Esophagus muscularis mucosa (tissue), 4 donors: ENCODE measurements around the gene KANSL1. TPM values are rescaled to one million over a fixed set of nuclear protein-coding genes. Genes with fewer than 3 reads are reported as not detected.

Experiments
- DNase-seq: peaks from one replicate; pipeline ENCODE4 v3.0.0-alpha.2; 2017; ENCODE audit errors: extremely low spot score
- H3K27ac ChIP-seq, 4 donors: fragments of 200-600 bp; sonication (generic); replicated peaks in 1 of 4; 1 replicate in 3 of 4; 2 replicates in 1 of 4; pipeline ENCODE4 v1.5.1; 2016 to 2019; ENCODE audit warnings: mild to moderate bottlenecking in 1 of 4
- H3K27me3 ChIP-seq, 4 donors: fragments of 200-600 bp; sonication (generic); one replicate each; pipeline versions ENCODE4 v1.5.1 to v1.6.0; 2016 to 2019
- H3K36me3 ChIP-seq, 4 donors: fragments of 200-600 bp; sonication (generic); one replicate each; pipeline ENCODE4 v1.5.1; 2016 to 2019
- H3K4me1 ChIP-seq, 4 donors: fragments of 200-600 bp; sonication (generic); one replicate each; pipeline ENCODE4 v1.5.1; 2016 to 2019
- H3K4me3 ChIP-seq, 4 donors: fragments of 200-600 bp; sonication (generic); 1 replicate in 2 of 4; 2 replicates in 2 of 4; pipeline ENCODE4 v1.5.1; 2016 to 2019; ENCODE audit warnings: mild to moderate bottlenecking in 4 of 4, moderate library complexity in 1 of 4
- H3K9me3 ChIP-seq, 4 donors: fragments of 200-600 bp; sonication (generic); 1 replicate in 3 of 4; 2 replicates in 1 of 4; pipeline ENCODE4 v1.5.1; 2016 to 2019
- CTCF ChIP-seq, 3 experiments: fragments of 200-600 bp in 2 of 3; fragments of 450-650 bp in 1 of 3; sonication (generic) in 2 of 3; IDR thresholded peaks; one replicate each; pipeline ENCODE4 v1.5.1; 2017 to 2019; ENCODE audit warnings: antibody characterized with exemption in 3 of 3, mild to moderate bottlenecking in 2 of 3, moderate library complexity in 1 of 3
- EP300 ChIP-seq: sonication (generic); formaldehyde crosslinking; IDR thresholded peaks from one replicate; pipeline ENCODE4 v1.6.1; 2017; ENCODE audit warnings: antibody characterized with exemption
- POLR2A ChIP-seq: fragments of 450-650 bp; IDR thresholded peaks from one replicate; pipeline ENCODE4 v1.6.1; 2017; ENCODE audit warnings: antibody characterized with exemption, moderate library complexity, mild to moderate bottlenecking, low read depth
- POLR2AphosphoS5 ChIP-seq, 2 donors: sonication (generic); formaldehyde crosslinking; IDR thresholded peaks; one replicate each; pipeline ENCODE4 v1.6.1; 2017; ENCODE audit warnings: antibody characterized with exemption in 2 of 2
- WGBS: methylation state at CpG from one replicate; pipeline ENCODE4 v1.1.5; 2018; 5-methylcytosine and 5-hydroxymethylcytosine counted together
- intact Hi-C: fragments of 100-400 bp; cut with DNase I; formaldehyde crosslinking; loops from one replicate; pipeline ENCODE4 v1.15.1; 2023
- total RNA-seq, 4 donors: library from RNA; depleted of rRNA; stranded (reverse); fragments of >200 nt; gene quantifications; one replicate each; pipeline versions ENCODE4 v1.1.0 to v1.2.1, GENCODE V29; 2016

The KANSL1 gene
- total RNA-seq, 4 donors from 2014 or later: 55.0 to 124 (median 70.0) TPM

GRCh38 chr17:45994987-45995386 is 198.2 kb downstream of the KANSL1 start:
- Histone ChIP-seq H3K27ac (no peak overlapping the region), H3K27me3 (no peaks in the 10 kb centered on the region), H3K4me3 (no peak overlapping the region), H3K36me3 (peaks cover 0 to 6% (median 0%) of the 10 kb centered on the region in 4 donors), H3K4me1 (no peaks in the 10 kb centered on the region), H3K9me3 (no peaks in the 10 kb centered on the region)
- no peak for DNase-seq
- no peak for TF ChIP-seq POLR2A
- no peak for TF ChIP-seq POLR2AphosphoS5 (IDR thresholded peaks at IDR 0.05)
- TF ChIP-seq CTCF (IDR thresholded peaks at IDR 0.05): no peak
- no peak for TF ChIP-seq EP300
- intact Hi-C loops: no loop called here
- 95% methylated on average over 8 of the region's 8 CpGs for WGBS

GRCh38 chr17:45993962-45994627 is 199.1 kb downstream of the KANSL1 start:
- TF ChIP-seq POLR2A (no peak), EP300 (no peak), CTCF (IDR thresholded peaks at IDR 0.05) (no peak), POLR2AphosphoS5 (IDR thresholded peaks at IDR 0.05) (no peak)
- Histone ChIP-seq H3K27me3 (no peaks in the 10 kb centered on the region), H3K27ac (no peak overlapping the region), H3K4me3 (no peak overlapping the region), H3K36me3 (peaks cover 0 to 6% (median 0%) of the 10 kb centered on the region in 4 donors), H3K9me3 (no peaks in the 10 kb centered on the region), H3K4me1 (no peaks in the 10 kb centered on the region)
- DNase-seq: no peak
- intact Hi-C loops: no loop called here
- 87% methylated on average over 16 of the region's 16 CpGs for WGBS

- no peak overlapping the region for H3K4me3 ChIP-seq
- no peak for DNase-seq
- H3K9me3 ChIP-seq: no peaks in the 10 kb centered on the region
- H3K36me3 ChIP-seq: peaks cover 0 to 6% (median 0%) of the 10 kb centered on the region in 4 donors
- no peak overlapping the region for H3K27ac ChIP-seq
- no peak for TF ChIP-seq CTCF (IDR thresholded peaks at IDR 0.05)
- no peak for TF ChIP-seq POLR2A
- no peak for TF ChIP-seq POLR2AphosphoS5 (IDR thresholded peaks at IDR 0.05)
- TF ChIP-seq EP300: no peak
- intact Hi-C loops: no loop called here
- H3K4me1 ChIP-seq: no peaks in the 10 kb centered on the region
- WGBS: 84% methylated on average over 10 of the region's 10 CpGs
- H3K27me3 ChIP-seq: no peaks in the 10 kb centered on the region
Observed at GRCh38 chr17:45992904-45993303, 200.3 kb downstream of the KANSL1 start.

GRCh38 chr17:45992175-45992574 is 201.1 kb downstream of the KANSL1 start:
- Histone ChIP-seq H3K4me1 (no peaks in the 10 kb centered on the region), H3K36me3 (peaks cover 0 to 6% (median 0%) of the 10 kb centered on the region in 4 donors), H3K27ac (no peak overlapping the region), H3K9me3 (no peaks in the 10 kb centered on the region), H3K27me3 (no peaks in the 10 kb centered on the region), H3K4me3 (no peak overlapping the region)
- no peak for DNase-seq
- intact Hi-C loops: no loop called here
- TF ChIP-seq POLR2AphosphoS5 (IDR thresholded peaks at IDR 0.05): no peak
- TF ChIP-seq CTCF (IDR thresholded peaks at IDR 0.05): no peak
- WGBS: 55% methylated on average over 6 of the region's 6 CpGs

GRCh38 chr17:45991341-45991740 is 201.9 kb downstream of the KANSL1 start:
- H3K9me3 ChIP-seq: no peaks in the 10 kb centered on the region
- TF ChIP-seq POLR2A (no peak), EP300 (no peak), POLR2AphosphoS5 (IDR thresholded peaks at IDR 0.05) (no peak), CTCF (IDR thresholded peaks at IDR 0.05) (no peak)
- WGBS: 85% methylated on average over 8 of the region's 10 CpGs

More at GRCh38 chr17:45991341-45991740, 201.9 kb downstream of the KANSL1 start:
- H3K36me3 ChIP-seq: peaks cover 0 to 6% (median 0%) of the 10 kb centered on the region in 4 donors
- no peak for DNase-seq
- no peaks in the 10 kb centered on the region for H3K27me3 ChIP-seq
- H3K4me3 ChIP-seq: no peak overlapping the region
- intact Hi-C loops: no loop called here
- no peak overlapping the region for H3K27ac ChIP-seq
- no peaks in the 10 kb centered on the region for H3K4me1 ChIP-seq
